Spleen (tissue), 11 donors: ENCODE results near the gene RNFT2. TPM values are rescaled to one million over a fixed set of nuclear protein-coding genes. Genes with fewer than 3 reads are reported as not detected.

ENCODE experiments used
- DNase-seq: peaks from one replicate; pipeline ENCODE4 v3.0.0-alpha.2; 2020
- H3K27ac ChIP-seq, 8 donors: fragments of 200-600 bp; sonication (generic) in 7 of 8; 1 replicate in 4 of 8; 2 replicates in 4 of 8; pipeline versions ENCODE4 v1.5.0 to v1.8.0; 2016 to 2021; ENCODE audit warnings: inconsistent platforms in 4 of 8, mild to moderate bottlenecking in 4 of 8, moderate library complexity in 1 of 8
- H3K27me3 ChIP-seq, 7 donors: fragments of 200-600 bp; sonication (generic) in 6 of 7; replicated peaks in 1 of 7; 1 replicate in 4 of 7; 2 replicates in 3 of 7; pipeline versions ENCODE4 v1.5.0 to v1.8.0; 2016 to 2021; ENCODE audit warnings: inconsistent platforms in 3 of 7, mild to moderate bottlenecking in 1 of 7
- H3K36me3 ChIP-seq, 6 donors: fragments of 200-600 bp; sonication (generic) in 5 of 6; 1 replicate in 4 of 6; 2 replicates in 2 of 6; pipeline versions ENCODE4 v1.5.0 to v1.8.0; 2016 to 2021; ENCODE audit warnings: inconsistent platforms in 2 of 6
- H3K4me1 ChIP-seq, 6 donors: fragments of 200-600 bp; sonication (generic) in 5 of 6; 1 replicate in 3 of 6; 2 replicates in 3 of 6; pipeline versions ENCODE4 v1.5.0 to v1.8.0; 2016 to 2021; ENCODE audit warnings: inconsistent platforms in 3 of 6
- H3K4me3 ChIP-seq, 8 donors: fragments of 200-600 bp; sonication (generic) in 7 of 8; 1 replicate in 4 of 8; 2 replicates in 4 of 8; pipeline versions ENCODE4 v1.5.0 to v1.8.0; 2016 to 2021; ENCODE audit warnings: inconsistent platforms in 4 of 8, mild to moderate bottlenecking in 4 of 8, moderate library complexity in 2 of 8
- H3K9me3 ChIP-seq, 8 donors: fragments of 200-600 bp; sonication (generic) in 7 of 8; 1 replicate in 4 of 8; 2 replicates in 4 of 8; pipeline versions ENCODE4 v1.5.0 to v1.8.0; 2016 to 2021; ENCODE audit warnings: inconsistent platforms in 4 of 8
- CTCF ChIP-seq, 11 experiments: fragments of 200-600 bp in 7 of 11; fragments of 450-650 bp in 4 of 11; sonication (generic) in 4 of 11; IDR thresholded peaks in 8 of 11; conservative IDR thresholded peaks in 3 of 11; 1 replicate in 7 of 11; 2 replicates in 4 of 11; pipeline versions ENCODE4 v1.4.0 to v1.8.0; 2016 to 2021; ENCODE audit warnings: antibody characterized with exemption in 11 of 11, inconsistent platforms in 4 of 11, mild to moderate bottlenecking in 1 of 11
- POLR2A ChIP-seq, 3 donors: fragments of 450-650 bp; IDR thresholded peaks; one replicate each; pipeline ENCODE4 v1.5.1; 2017; ENCODE audit warnings: antibody characterized with exemption in 3 of 3, mild to moderate bottlenecking in 1 of 3
- POLR2AphosphoS5 ChIP-seq, 3 donors: sonication (generic); formaldehyde crosslinking; IDR thresholded peaks; one replicate each; pipeline ENCODE4 v1.5.1; 2017; ENCODE audit warnings: antibody characterized with exemption in 3 of 3
- WGBS, 5 donors: extraction: QIAGEN DNeasy Blood & Tissue Kit in 3 of 5; methylation state at CpG; one replicate each; pipeline versions ENCODE4 v1.1.5 to v1.1.7; 2013 to 2018; 5-methylcytosine and 5-hydroxymethylcytosine counted together
- intact Hi-C: fragments of 100-400 bp; cut with DNase I; formaldehyde crosslinking; loops from one replicate; pipeline ENCODE4 v1.15.0; 2023; ENCODE audit warnings: low total_unique reads
- polyA plus RNA-seq, 3 donors: library from polyadenylated mRNA; stranded (reverse); fragments of 200-250 nt; gene quantifications; one replicate each; pipeline ENCODE4 v1.2.1, GENCODE V29; 2013
- total RNA-seq, 7 donors: library from RNA; depleted of rRNA in 3 of 7; stranded (reverse); fragments of >200 nt in 3 of 7; fragmentation: NEBNext Ultra II Directional in 4 of 7; extraction: Animal tissue kit (Norgen Biotek cat#: 25700) in 4 of 7; gene quantifications; one replicate each; pipeline versions ENCODE4 v1.1.0 to v1.2.1, GENCODE V29; 2016 to 2021
- donor health status: healthy with polysubstance abuse.
- donor health status: DM: no; HTN: no; CAD: no; lungs with moderate emphysema.
- donor health status: DM: no; HTN: no; CAD: no.
- donor health status: Bipolar disorder and iron deficiency.
- donor health status: healthy.
- donor health status: DM: no; HTN: no; CAD: no.
- donor health status: DM: yes; HTN: yes; CAD: no.

RNFT2 gene
- total and polyA plus RNA-seq, 10 donors = 1.9 to 6.0 (median 3.8) TPM

- no peak for DNase-seq
- peaks cover 0 to 7% (median 0%) of the 10 kb centered on the region in 6 donors for H3K36me3 ChIP-seq
- no peaks in the 10 kb centered on the region for H3K9me3 ChIP-seq
- intact Hi-C loops = no loop called here
- H3K27me3 ChIP-seq = no peaks in the 10 kb centered on the region
- H3K4me1 ChIP-seq = no peaks in the 10 kb centered on the region
- no peak overlapping the region for H3K27ac ChIP-seq
- TF ChIP-seq CTCF (IDR thresholded peaks at IDR 0.05 in 8 of 11, conservative IDR thresholded peaks at IDR 0.05 in 3 of 11) = no peak
- TF ChIP-seq POLR2A (IDR thresholded peaks at IDR 0.05) = no peak
- no peak for TF ChIP-seq POLR2AphosphoS5 (IDR thresholded peaks at IDR 0.05)
- 85 to 96% (median 88%) methylated on average over 3 of the region's 3 CpGs for WGBS, 5 donors
- no peak overlapping the region for H3K4me3 ChIP-seq
Observed at GRCh38 chr12:116839287-116839830, 101.2 kb downstream of the RNFT2 start.

DNA sequence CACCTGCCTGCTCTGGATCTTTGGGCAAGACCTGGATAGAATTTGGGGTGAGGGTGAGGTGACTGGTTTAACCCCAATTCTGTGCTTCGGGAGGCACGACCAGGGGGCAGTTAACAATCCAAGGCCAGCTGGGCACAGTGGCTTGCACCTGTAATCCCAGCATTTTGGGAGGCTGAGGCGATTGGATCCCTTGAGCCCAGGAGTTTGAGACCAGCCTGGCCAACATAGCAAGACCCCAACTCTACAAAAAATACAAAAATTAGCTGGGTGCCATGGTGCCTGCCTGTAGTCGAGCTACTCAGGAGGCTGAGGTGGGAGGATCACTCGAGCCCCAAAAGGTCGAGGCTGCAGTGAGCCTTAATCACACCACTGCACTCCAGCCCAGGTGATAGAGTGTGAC, 105.0 kb downstream of the RNFT2 start:
- H3K4me1 ChIP-seq = no peaks in the 10 kb centered on the region
- intact Hi-C loops = no loop called here
- no peaks in the 10 kb centered on the region for H3K36me3 ChIP-seq
- no peaks in the 10 kb centered on the region for H3K27me3 ChIP-seq
- H3K4me3 ChIP-seq = no peak overlapping the region
- no peak overlapping the region for H3K27ac ChIP-seq
- DNase-seq = no peak
- WGBS, 5 donors = 89 to 94% (median 92%) methylated on average over 6 of the region's 6 CpGs
- H3K9me3 ChIP-seq = no peaks in the 10 kb centered on the region
- no peak for TF ChIP-seq CTCF (IDR thresholded peaks at IDR 0.05 in 8 of 11, conservative IDR thresholded peaks at IDR 0.05 in 3 of 11)
- TF ChIP-seq POLR2A (IDR thresholded peaks at IDR 0.05) = no peak
- no peak for TF ChIP-seq POLR2AphosphoS5 (IDR thresholded peaks at IDR 0.05)

DNA sequence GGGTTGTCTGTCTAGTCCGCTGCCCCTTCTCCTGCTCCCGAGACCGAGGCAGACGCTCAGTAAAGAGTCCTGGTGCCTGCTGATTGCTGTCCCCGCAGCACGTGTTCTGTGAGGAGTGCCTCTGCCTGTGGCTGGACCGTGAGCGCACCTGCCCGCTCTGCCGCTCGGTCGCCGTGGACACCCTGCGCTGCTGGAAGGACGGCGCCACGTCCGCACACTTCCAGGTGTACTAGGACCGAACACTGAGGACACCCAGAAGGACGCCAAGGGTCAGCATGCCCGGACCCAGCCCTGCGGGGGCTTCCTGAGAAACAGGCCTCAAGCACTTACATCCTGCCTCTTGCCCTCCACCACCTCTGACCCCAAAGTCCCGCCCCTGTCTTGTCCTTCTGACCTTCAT, 111.1 kb downstream of the RNFT2 start:
- Histone ChIP-seq H3K27me3 (peaks cover 0 to 6% (median 0%) of the 10 kb centered on the region in 7 donors), H3K4me1 (no peaks in the 10 kb centered on the region), H3K36me3 (no peaks in the 10 kb centered on the region), H3K27ac (no peak overlapping the region), H3K4me3 (no peak overlapping the region), H3K9me3 (no peaks in the 10 kb centered on the region)
- TF ChIP-seq POLR2AphosphoS5 (IDR thresholded peaks at IDR 0.05) (no peak), CTCF (IDR thresholded peaks at IDR 0.05 in 8 of 11, conservative IDR thresholded peaks at IDR 0.05 in 3 of 11) (no peak), POLR2A (IDR thresholded peaks at IDR 0.05) (no peak)
- DNase-seq = no peak
- WGBS, 5 donors = 84 to 96% (median 91%) methylated on average over 21 to 23 of the region's 23 CpGs
- intact Hi-C loops = no loop called here

GRCh38 chr12:116852303-116852702, 114.2 kb downstream of the RNFT2 start:
- no peak for TF ChIP-seq POLR2AphosphoS5 (IDR thresholded peaks at IDR 0.05)
- no peak for TF ChIP-seq CTCF (IDR thresholded peaks at IDR 0.05 in 8 of 11, conservative IDR thresholded peaks at IDR 0.05 in 3 of 11)
- TF ChIP-seq POLR2A (IDR thresholded peaks at IDR 0.05) = no peak
- WGBS, 5 donors = 85 to 97% (median 87%) methylated on average over 6 of the region's 6 CpGs
- H3K4me3 ChIP-seq = no peak overlapping the region
- H3K4me1 ChIP-seq = peaks cover 0 to 8% (median 0%) of the 10 kb centered on the region in 6 donors
- intact Hi-C loops = no loop called here
- no peak for DNase-seq
- peaks cover 0 to 19% (median 0%) of the 10 kb centered on the region in 7 donors for H3K27me3 ChIP-seq
- H3K9me3 ChIP-seq = no peaks in the 10 kb centered on the region
- H3K36me3 ChIP-seq = no peaks in the 10 kb centered on the region
- no peak overlapping the region for H3K27ac ChIP-seq
